Peyer's patch (tissue), 4 donors: ENCODE measurements around the gene PTPN6.

Experiments used
- POLR2A ChIP-seq, 2 donors: fragments of 450-650 bp; IDR thresholded peaks; one replicate each; pipeline ENCODE4 v1.5.1; 2017; ENCODE audit warnings: antibody characterized with exemption in 2 of 2, mild to moderate bottlenecking in 2 of 2, moderate library complexity in 2 of 2
- TF ChIP-seq, protein P1 (sequence below), 6 experiments: fragments of 450-650 bp in 4 of 6; fragments of 200-600 bp in 2 of 6; sonication (generic) in 1 of 6; IDR thresholded peaks; one replicate each; pipeline ENCODE4 v1.5.1; 2017 to 2019; ENCODE audit warnings: antibody characterized with exemption in 6 of 6, mild to moderate bottlenecking in 3 of 6, moderate library complexity in 1 of 6

DNA sequence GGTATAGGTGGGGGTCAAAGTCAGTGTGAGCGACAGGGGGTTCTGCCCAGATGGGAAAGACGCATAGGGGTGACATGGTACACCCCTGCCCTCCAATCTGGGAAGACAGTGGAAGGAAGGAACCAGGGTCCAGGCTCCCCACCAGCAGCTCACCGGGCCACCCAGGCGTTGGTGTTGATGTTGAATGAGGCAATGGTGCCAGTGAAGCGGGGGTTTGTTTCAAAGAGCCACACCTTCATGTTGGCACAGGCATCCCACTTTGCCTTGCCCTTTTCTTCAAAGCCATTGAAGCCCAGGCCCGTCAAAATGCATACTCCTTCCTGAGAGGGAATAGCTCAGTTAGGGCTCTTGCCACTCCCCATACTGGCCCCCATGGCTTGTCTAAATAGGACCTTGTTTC, 27.0 kb downstream of the PTPN6 start:
- TF ChIP-seq, protein P1, sequence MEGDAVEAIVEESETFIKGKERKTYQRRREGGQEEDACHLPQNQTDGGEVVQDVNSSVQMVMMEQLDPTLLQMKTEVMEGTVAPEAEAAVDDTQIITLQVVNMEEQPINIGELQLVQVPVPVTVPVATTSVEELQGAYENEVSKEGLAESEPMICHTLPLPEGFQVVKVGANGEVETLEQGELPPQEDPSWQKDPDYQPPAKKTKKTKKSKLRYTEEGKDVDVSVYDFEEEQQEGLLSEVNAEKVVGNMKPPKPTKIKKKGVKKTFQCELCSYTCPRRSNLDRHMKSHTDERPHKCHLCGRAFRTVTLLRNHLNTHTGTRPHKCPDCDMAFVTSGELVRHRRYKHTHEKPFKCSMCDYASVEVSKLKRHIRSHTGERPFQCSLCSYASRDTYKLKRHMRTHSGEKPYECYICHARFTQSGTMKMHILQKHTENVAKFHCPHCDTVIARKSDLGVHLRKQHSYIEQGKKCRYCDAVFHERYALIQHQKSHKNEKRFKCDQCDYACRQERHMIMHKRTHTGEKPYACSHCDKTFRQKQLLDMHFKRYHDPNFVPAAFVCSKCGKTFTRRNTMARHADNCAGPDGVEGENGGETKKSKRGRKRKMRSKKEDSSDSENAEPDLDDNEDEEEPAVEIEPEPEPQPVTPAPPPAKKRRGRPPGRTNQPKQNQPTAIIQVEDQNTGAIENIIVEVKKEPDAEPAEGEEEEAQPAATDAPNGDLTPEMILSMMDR (IDR thresholded peaks at IDR 0.05) = no peak
- TF ChIP-seq POLR2A (IDR thresholded peaks at IDR 0.05) = no peak
